H1 (cell line): ENCODE measurements around the gene CETN2. TPM values are rescaled to one million over a fixed set of nuclear protein-coding genes. Genes with fewer than 3 reads are reported as not detected.

Experiments used
- CTCF ChIA-PET: fragments of 300-600 bp; sonication (Branson Sonifier 250); formaldehyde crosslinking; loops from one replicate; lab custom pipeline; 2021; ENCODE audit not compliant: partially characterized antibody; lab: Charles Lee
- POLR2A ChIA-PET: fragments of 300-600 bp; sonication (Branson Sonifier 250); formaldehyde crosslinking; loops from one replicate; lab custom pipeline; 2021; ENCODE audit warnings: inconsistent platforms; ENCODE audit not compliant: partially characterized antibody; lab: Charles Lee
- DNase-seq, 2 experiments: peaks; one replicate each; pipeline versions ENCODE4 v3.0.0 to v3.0.0-alpha.2; 2010 to 2022; ENCODE audit warnings: low spot score in 2 of 2, low read depth in 1 of 2, mixed read lengths in 1 of 2
- FAIRE-seq: peaks from 2 replicates; lab custom pipeline; 2011; peaks lifted over from hg19 to GRCh38; lab: Jason Lieb, UNC
- H2AFZ ChIP-seq: 2 replicates; pipeline ENCODE4 v1.8.1; 2012; ENCODE audit warnings: low read length, inconsistent platforms
- H2AK5ac ChIP-seq: 2 replicates; pipeline ENCODE4 v1.6.1; 2013; ENCODE audit warnings: low read depth, low read length
- H2BK120ac ChIP-seq: replicated peaks from 2 replicates; pipeline ENCODE3; 2013; ENCODE audit warnings: low read depth, low read length, inconsistent platforms
- H2BK12ac ChIP-seq: 2 replicates; pipeline ENCODE4 v1.6.1; 2013; ENCODE audit warnings: low read depth, low read length
- H2BK15ac ChIP-seq: 2 replicates; pipeline ENCODE4 v1.6.1; 2013; ENCODE audit warnings: low read length
- H2BK20ac ChIP-seq: 2 replicates; pipeline ENCODE4 v1.6.1; 2013; ENCODE audit warnings: low read length
- H2BK5ac ChIP-seq: 2 replicates; pipeline ENCODE4 v1.6.1; 2013; ENCODE audit warnings: low read depth, low read length
- H3K14ac ChIP-seq: 2 replicates; pipeline ENCODE4 v1.6.1; 2013; ENCODE audit warnings: inconsistent platforms; ENCODE audit not compliant: insufficient read length
- H3K18ac ChIP-seq: 2 replicates; pipeline ENCODE4 v1.6.1; 2013; ENCODE audit warnings: low read length; ENCODE audit errors: extremely low read depth
- H3K23ac ChIP-seq: 2 replicates; pipeline ENCODE4 v1.6.1; 2013; ENCODE audit warnings: inconsistent platforms; ENCODE audit not compliant: insufficient read length
- H3K23me2 ChIP-seq: 2 replicates; pipeline ENCODE4 v1.6.1; 2013; ENCODE audit warnings: low read depth, low read length
- H3K27ac ChIP-seq: 2 replicates; pipeline ENCODE4 v1.6.1; 2011; ENCODE audit warnings: low read depth, low read length, inconsistent platforms
- H3K27me3 ChIP-seq, 4 experiments: replicated peaks in 1 of 4; 1 replicate in 1 of 4; 2 replicates in 3 of 4; pipeline versions ENCODE4 v1.6.1 to v1.8.1; 2011 to 2013; ENCODE audit warnings: low read length in 3 of 4, mild to moderate bottlenecking in 3 of 4, inconsistent platforms in 2 of 4, mixed read lengths in 2 of 4, moderate library complexity in 1 of 4; ENCODE audit not compliant: control insufficient read depth in 3 of 4, insufficient read depth in 3 of 4; ENCODE audit errors: extremely low read depth in 1 of 4
- H3K36me3 ChIP-seq, 4 experiments: 2 replicates each; pipeline versions ENCODE4 v1.6.1 to v1.8.1; 2011 to 2013; ENCODE audit warnings: mild to moderate bottlenecking in 4 of 4, low read length in 3 of 4, moderate library complexity in 2 of 4, control low read depth in 1 of 4, inconsistent platforms in 1 of 4; ENCODE audit not compliant: insufficient read depth in 4 of 4, control insufficient read depth in 2 of 4
- H3K4ac ChIP-seq: replicated peaks from 2 replicates; pipeline ENCODE3; 2013; ENCODE audit warnings: low read length, low read depth, mixed read lengths, inconsistent platforms; ENCODE audit not compliant: insufficient read length
- H3K4me1 ChIP-seq, 4 experiments: replicated peaks in 1 of 4; 1 replicate in 1 of 4; 2 replicates in 3 of 4; pipeline versions ENCODE4 v1.6.1 to v1.8.1; 2011 to 2013; ENCODE audit warnings: low read length in 3 of 4, inconsistent platforms in 2 of 4, mixed read lengths in 1 of 4; ENCODE audit not compliant: insufficient read depth in 4 of 4, control insufficient read depth in 3 of 4
- H3K4me2 ChIP-seq, 2 experiments: 2 replicates each; pipeline versions ENCODE4 v1.6.1 to v1.8.1; 2011 to 2013; ENCODE audit warnings: low read depth in 2 of 2, low read length in 2 of 2, control low read depth in 1 of 2, inconsistent platforms in 1 of 2, mild to moderate bottlenecking in 1 of 2; ENCODE audit not compliant: insufficient read depth in 1 of 2
- H3K4me3 ChIP-seq, 4 experiments: fragments of 200-600, 300-600 bp in 1 of 4; sonication (generic), shearing (Covaris generic), sonication (Bioruptor Twin) in 1 of 4; 2 replicates each; pipeline versions ENCODE4 v1.5.1 to v1.8.1; 2011 to 2016; ENCODE audit warnings: low read length in 4 of 4, low read depth in 3 of 4, control low read depth in 2 of 4, inconsistent platforms in 2 of 4, mild to moderate bottlenecking in 2 of 4, mixed read lengths in 1 of 4, moderate library complexity in 1 of 4; ENCODE audit not compliant: insufficient read depth in 2 of 4; ENCODE audit errors: extremely low read depth in 1 of 4
- H3K56ac ChIP-seq: replicated peaks from 2 replicates; pipeline ENCODE3; 2013; ENCODE audit warnings: low read depth, mild to moderate bottlenecking, mixed read lengths, low read length, inconsistent platforms; ENCODE audit not compliant: insufficient read length
- H3K79me1 ChIP-seq: 2 replicates; pipeline ENCODE4 v1.6.1; 2013; ENCODE audit warnings: low read depth, low read length, control low read depth
- H3K79me2 ChIP-seq, 2 experiments: 2 replicates each; pipeline versions ENCODE4 v1.6.1 to v1.8.1; 2012 to 2013; ENCODE audit warnings: low read length in 2 of 2, mild to moderate bottlenecking in 2 of 2, inconsistent platforms in 1 of 2; ENCODE audit not compliant: insufficient read depth in 2 of 2, control insufficient read depth in 1 of 2
- H3K9ac ChIP-seq, 4 experiments: replicated peaks in 1 of 4; 1 replicate in 1 of 4; 2 replicates in 3 of 4; pipeline versions ENCODE4 v1.6.1 to v1.8.1; 2011 to 2013; ENCODE audit warnings: low read depth in 3 of 4, low read length in 3 of 4, control low read depth in 2 of 4, mild to moderate bottlenecking in 2 of 4, moderate library complexity in 2 of 4, inconsistent platforms in 1 of 4; ENCODE audit errors: extremely low read depth in 1 of 4
- H3K9me3 ChIP-seq, 2 experiments: 2 replicates each; pipeline versions ENCODE4 v1.6.1 to v1.8.1; 2012 to 2013; ENCODE audit warnings: mild to moderate bottlenecking in 2 of 2, moderate library complexity in 2 of 2, control low read depth in 1 of 2, inconsistent platforms in 1 of 2, low read depth in 1 of 2, low read length in 1 of 2, mixed read lengths in 1 of 2; ENCODE audit not compliant: insufficient read depth in 2 of 2
- H4K20me1 ChIP-seq, 2 experiments: replicated peaks in 1 of 2; 2 replicates each; pipeline versions ENCODE3 to v1.8.1; 2011 to 2013; ENCODE audit warnings: inconsistent platforms in 2 of 2, low read length in 2 of 2, mild to moderate bottlenecking in 1 of 2; ENCODE audit not compliant: insufficient read depth in 2 of 2, control insufficient read depth in 1 of 2
- H4K5ac ChIP-seq: 2 replicates; pipeline ENCODE4 v1.6.1; 2013; ENCODE audit warnings: low read length, low read depth, mixed read lengths, inconsistent platforms; ENCODE audit not compliant: insufficient read length
- H4K8ac ChIP-seq: 2 replicates; pipeline ENCODE4 v1.8.0; 2013; ENCODE audit warnings: mild to moderate bottlenecking, moderate library complexity, low read length, inconsistent platforms; ENCODE audit not compliant: insufficient read depth; ENCODE audit errors: extremely low read depth
- H4K91ac ChIP-seq: replicated peaks from 2 replicates; pipeline ENCODE3; 2013; ENCODE audit warnings: low read length, mixed read lengths, inconsistent platforms; ENCODE audit not compliant: insufficient read length
- ATF3 ChIP-seq: IDR thresholded peaks from 2 replicates; pipeline ENCODE4 v1.6.1; 2011; ENCODE audit warnings: low read depth, mild to moderate bottlenecking, low read length; ENCODE audit not compliant: insufficient read depth
- CEBPB ChIP-seq: IDR thresholded peaks from 2 replicates; pipeline ENCODE4 v1.6.1; 2012; ENCODE audit warnings: low read depth, low read length
- EP300 ChIP-seq, 2 experiments: IDR thresholded peaks; 1 replicate in 1 of 2; 2 replicates in 1 of 2; pipeline ENCODE4 v1.6.1; 2011 to 2012; ENCODE audit warnings: low read depth in 2 of 2, low read length in 2 of 2, mild to moderate bottlenecking in 2 of 2, borderline replicate concordance in 1 of 2, inconsistent platforms in 1 of 2, moderate library complexity in 1 of 2
- GTF2F1 ChIP-seq: IDR thresholded peaks from 2 replicates; pipeline ENCODE4 v1.6.1; 2012; ENCODE audit warnings: low read depth, low read length, improper control_type of control experiment, borderline replicate concordance
- RNF2 ChIP-seq: fragments of 200-900, 300-1000 bp; sonication (generic); IDR thresholded peaks from 2 replicates; pipeline ENCODE4 v1.7.1; 2016; ENCODE audit warnings: borderline replicate concordance, low read depth, mild to moderate bottlenecking, antibody characterized with exemption, low read length; ENCODE audit not compliant: poor library complexity, severe bottlenecking; ENCODE audit errors: missing control alignments
- SP2 ChIP-seq: IDR thresholded peaks from 2 replicates; pipeline ENCODE4 v1.6.1; 2012; ENCODE audit warnings: mild to moderate bottlenecking, low read length, inconsistent platforms
- USF2 ChIP-seq: IDR thresholded peaks from 2 replicates; pipeline ENCODE4 v1.6.1; 2011; ENCODE audit warnings: low read length, improper control_type of control experiment
- WGBS, 2 experiments: shearing (Covaris generic) in 1 of 2; methylation state at CpG; one replicate each; pipeline versions ENCODE4 v1.1.6 to v1.1.7; 2013 to 2015; ENCODE audit warnings: low lambda C conversion rate in 2 of 2, mixed read lengths in 2 of 2, inconsistent platforms in 1 of 2, low coverage in 1 of 2, missing lambda C conversion rate in 1 of 2; ENCODE audit not compliant: insufficient replicate concordance in 2 of 2, insufficient coverage in 1 of 2, insufficient read length in 1 of 2; ENCODE audit errors: extremely low coverage in 1 of 2, missing lambda C conversion rate in 1 of 2; 5-methylcytosine and 5-hydroxymethylcytosine counted together
- polyA plus RNA-seq, 7 experiments: library from polyadenylated mRNA; depleted of rRNA in 3 of 7; stranded (reverse) in 5 of 7; unstranded in 2 of 7; fragments of >200 nt in 5 of 7; fragments of 200-250 nt in 2 of 7; gene quantifications; 1 replicate in 5 of 7; 2 replicates in 1 of 7; 4 replicates in 1 of 7; pipeline versions ENCODE4 v1.2.1 to v1.2.3, GENCODE V29; 2011 to 2013; ENCODE audit warnings: missing spikeins in 2 of 7, mixed read lengths in 2 of 7
- total RNA-seq: library from RNA; stranded (reverse); fragmentation: NEBNext Ultra II Directional; extraction: Animal tissue kit (Norgen Biotek cat#: 25700); gene quantifications from 2 replicates; pipeline ENCODE4 v1.2.1, GENCODE V29; 2021

The CETN2 gene
- total and polyA plus RNA-seq, 2 of the 8 experiments (the other 6 are each of a cell fraction or from before 2014, with no cell fraction given), result 13.1 to 24.3 TPM

GRCh38 chrX:152872522-152872921, 42.0 kb upstream of the CETN2 start:
- no peak overlapping the region for H3K18ac ChIP-seq
- no peaks in the 10 kb centered on the region for H3K79me2 ChIP-seq
- no peak overlapping the region for H2BK20ac ChIP-seq
- H3K79me1 ChIP-seq, result no peaks in the 10 kb centered on the region
- no peak overlapping the region for H2AK5ac ChIP-seq
- no peak overlapping the region for H2BK5ac ChIP-seq
- no peak overlapping the region for H2AFZ ChIP-seq
- FAIRE-seq (no peak), DNase-seq (no peak)
- H4K20me1 ChIP-seq, result peaks cover 0 to 4% of the 10 kb centered on the region in 2 experiments
- H3K9me3 ChIP-seq, result no peaks in the 10 kb centered on the region; a peak in 1 of 4 replicates
- CTCF ChIA-PET, result interaction anchor here (1.0 to 1.8 kb wide), 2 partner anchors 41 to 43 kb away, joined by 3 to 5 read pairs; no protein-coding TSS in a partner anchor
- H3K27me3 ChIP-seq, result no peaks in the 10 kb centered on the region
- no peak overlapping the region for H3K4me2 ChIP-seq
- H4K8ac ChIP-seq, result no peak overlapping the region
- POLR2A ChIA-PET, result interaction anchor here (1.5 to 2.1 kb wide), 2 partner anchors 11 to 20 kb away, joined by 5 to 13 read pairs; no protein-coding TSS in a partner anchor
- H3K27ac ChIP-seq, result no peak overlapping the region
- H3K56ac ChIP-seq, result no peak overlapping the region
- no peak overlapping the region for H3K9ac ChIP-seq
- H4K5ac ChIP-seq, result no peak overlapping the region
- peaks cover 3% of the 10 kb centered on the region; the same call in 1 of the 2 replicates for H3K23me2 ChIP-seq
- no peak overlapping the region for H4K91ac ChIP-seq
- H3K4me3 ChIP-seq, result no peak overlapping the region
- no peak overlapping the region for H2BK120ac ChIP-seq
- no CpG with 5 or more reads among the region's 2 CpGs for WGBS, 2 experiments
- H3K4me1 ChIP-seq, result no peaks in the 10 kb centered on the region
- peaks cover 0 to 18% (median 7%) of the 10 kb centered on the region in 4 experiments; a peak in 4 of 8 replicates for H3K36me3 ChIP-seq
- no peak overlapping the region for H3K4ac ChIP-seq
- no peak overlapping the region for H2BK15ac ChIP-seq
- no peak overlapping the region for H2BK12ac ChIP-seq
- H3K14ac ChIP-seq, result no peak overlapping the region
- H3K23ac ChIP-seq, result no peak overlapping the region
- TF ChIP-seq SP2 (no peak), EP300 (IDR thresholded peaks at IDR 0.05; ENCODE audit: borderline replicate concordance in 1 of 2, low read depth in 2 of 2, low read length in 2 of 2) (no peak), ATF3 (no peak), RNF2 (no peak), CEBPB (no peak), GTF2F1 (no peak), USF2 (no peak)
